Muscle layer of duodenum (tissue), 2 donors: Measurements from ENCODE around the gene EML5.
"Not testable (repeated sequence)": the region's sequence is repeated elsewhere in the genome, so short reads cannot be mapped to it uniquely, and the experiment has no call there.

ENCODE experiments used
- H3K27ac ChIP-seq: one replicate; pipeline ENCODE4 v1.7.0; 2013; ENCODE audit warnings: mild to moderate bottlenecking, low read length
- H3K27me3 ChIP-seq: one replicate; pipeline ENCODE4 v1.7.0; 2013; ENCODE audit warnings: low read depth, mild to moderate bottlenecking, control low read depth, low read length
- H3K36me3 ChIP-seq, 2 donors: one replicate each; pipeline ENCODE4 v1.7.0; 2013; ENCODE audit warnings: low read length in 2 of 2, control low read depth in 1 of 2, mild to moderate bottlenecking in 1 of 2; ENCODE audit not compliant: insufficient read depth in 2 of 2, control insufficient read depth in 1 of 2
- H3K4me1 ChIP-seq, 2 donors: one replicate each; pipeline ENCODE4 v1.7.0; 2013; ENCODE audit warnings: low read length in 2 of 2, mild to moderate bottlenecking in 2 of 2, control low read depth in 1 of 2, moderate library complexity in 1 of 2; ENCODE audit not compliant: insufficient read depth in 2 of 2, control insufficient read depth in 1 of 2
- H3K4me3 ChIP-seq, 2 donors: one replicate each; pipeline ENCODE4 v1.7.0; 2013; ENCODE audit warnings: low read length in 2 of 2, low read depth in 1 of 2, mild to moderate bottlenecking in 1 of 2
- H3K9me3 ChIP-seq, 2 donors: one replicate each; pipeline ENCODE4 v1.7.0; 2013; ENCODE audit warnings: low read length in 2 of 2, control low read depth in 1 of 2, mild to moderate bottlenecking in 1 of 2; ENCODE audit not compliant: control insufficient read depth in 1 of 2
- donor health status: healthy.

Gene EML5

GRCh38 chr14:88825503-88825902 is 32.8 kb upstream of the EML5 start:
- peaks cover 0 to 10% of the 10 kb centered on the region in 2 donors for H3K4me1 ChIP-seq
- H3K27me3 ChIP-seq = no peaks in the 10 kb centered on the region
- no peaks in the 10 kb centered on the region for H3K9me3 ChIP-seq
- H3K36me3 ChIP-seq = no peaks in the 10 kb centered on the region
- peak overlapping the region; percentile 77 to 92 for H3K4me3 ChIP-seq
- H3K27ac ChIP-seq = no peak overlapping the region

DNA sequence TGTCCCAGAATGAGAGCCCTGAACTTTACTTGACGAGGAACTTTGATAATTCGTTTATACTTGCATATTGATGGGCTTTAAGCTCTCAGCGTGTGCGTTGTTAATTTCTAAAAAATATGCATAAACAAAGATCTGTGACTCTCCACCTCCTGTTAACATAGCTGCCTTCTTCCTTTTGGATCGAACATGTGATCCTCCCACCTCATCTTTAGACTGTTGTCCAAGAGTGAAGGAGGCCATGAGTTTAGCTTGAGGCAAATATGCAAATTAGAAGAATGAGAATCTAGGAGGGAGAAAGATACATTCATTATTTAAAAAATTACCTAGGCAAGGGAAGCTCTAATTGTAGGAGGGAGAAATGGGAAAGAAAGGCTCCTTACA is 32.3 kb upstream of the EML5 start:
- Histone ChIP-seq H3K9me3 (no peaks in the 10 kb centered on the region), H3K4me1 (peaks cover 0 to 10% of the 10 kb centered on the region in 2 donors), H3K36me3 (no peaks in the 10 kb centered on the region), H3K27me3 (no peaks in the 10 kb centered on the region), H3K4me3 (peak overlapping the region; percentile 77 to 92), H3K27ac (peak overlapping the region; percentile 89)

- H3K36me3 ChIP-seq = no peaks in the 10 kb centered on the region
- peak within 1 kb of the TSS; percentile 89 for H3K27ac ChIP-seq
- H3K27me3 ChIP-seq = no peaks in the 10 kb centered on the region
- H3K4me3 ChIP-seq = peak within 1 kb of the TSS; percentile 77 to 92
- H3K4me1 ChIP-seq = peaks cover 0 to 10% of the 10 kb centered on the region in 2 donors
- H3K9me3 ChIP-seq = no peaks in the 10 kb centered on the region
Measured at GRCh38 chr14:88824314-88825077, 31.7 kb upstream of the EML5 start, which contains the start of gene TTC8. TTC8 (plus strand) TSS chr14:88824651; CDS start chr14:88824708, 57 bp downstream.

DNA sequence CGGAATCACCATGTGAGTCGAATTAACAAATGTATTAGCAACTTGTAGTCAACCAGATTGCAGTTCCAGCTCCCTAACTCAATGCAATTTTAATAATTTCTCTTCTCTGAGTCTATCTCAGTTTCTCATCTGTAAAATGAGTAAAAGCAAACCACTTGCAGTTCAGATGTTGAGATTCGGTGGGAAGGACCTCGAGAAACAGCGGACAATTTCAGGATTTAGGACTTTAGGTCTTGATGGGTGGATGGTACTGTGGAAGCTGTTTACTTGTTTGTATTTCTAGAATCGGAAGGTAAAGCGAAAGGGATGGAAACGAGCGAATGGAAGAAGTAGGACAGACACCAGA is 31.2 kb upstream of the EML5 start:
- H3K4me3 ChIP-seq = peak overlapping the region; percentile 77 to 92
- H3K27me3 ChIP-seq = no peaks in the 10 kb centered on the region
- peaks cover 0 to 10% of the 10 kb centered on the region in 2 donors for H3K4me1 ChIP-seq
- peak overlapping the region; percentile 89 for H3K27ac ChIP-seq
- no peaks in the 10 kb centered on the region for H3K9me3 ChIP-seq
- H3K36me3 ChIP-seq = no peaks in the 10 kb centered on the region

DNA sequence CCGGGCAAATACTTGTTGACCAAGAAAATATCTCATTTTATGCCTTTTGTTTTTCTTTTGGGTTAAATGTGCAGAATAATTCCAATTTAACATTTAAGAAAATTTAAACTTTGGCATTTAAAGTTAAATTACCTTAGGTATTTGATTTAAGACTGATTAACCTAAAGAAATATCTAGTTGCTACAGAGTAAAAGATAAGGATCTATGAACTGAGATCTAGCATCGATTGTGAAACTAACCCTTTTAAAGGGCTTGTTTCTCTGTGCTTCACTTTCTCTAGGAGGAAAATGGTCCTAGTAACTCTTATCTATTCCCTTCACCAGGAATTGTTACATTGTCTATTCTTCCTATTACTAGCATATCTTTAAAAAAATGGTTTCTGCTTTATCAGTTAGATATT is 29.1 kb upstream of the EML5 start:
- H3K36me3 ChIP-seq = no peaks in the 10 kb centered on the region
- no peaks in the 10 kb centered on the region for H3K9me3 ChIP-seq
- peaks cover 0 to 10% of the 10 kb centered on the region in 2 donors for H3K4me1 ChIP-seq
- H3K27ac ChIP-seq = no peak overlapping the region
- no peak overlapping the region for H3K4me3 ChIP-seq
- H3K27me3 ChIP-seq = no peaks in the 10 kb centered on the region

- Histone ChIP-seq H3K9me3 (no peaks in the 10 kb centered on the region), H3K36me3 (no peaks in the 10 kb centered on the region), H3K4me3 (no peak overlapping the region), H3K27me3 (no peaks in the 10 kb centered on the region), H3K27ac (no peak overlapping the region), H3K4me1 (peaks cover 0 to 10% of the 10 kb centered on the region in 2 donors)
Measured at GRCh38 chr14:88821378-88821777, 28.6 kb upstream of the EML5 start.

- not testable (repeated sequence) for H3K4me3 ChIP-seq, H3K4me1 ChIP-seq, H3K27ac ChIP-seq, H3K9me3 ChIP-seq, H3K27me3 ChIP-seq, H3K36me3 ChIP-seq
Measured at GRCh38 chr14:88819674-88820073, 26.9 kb upstream of the EML5 start.

DNA sequence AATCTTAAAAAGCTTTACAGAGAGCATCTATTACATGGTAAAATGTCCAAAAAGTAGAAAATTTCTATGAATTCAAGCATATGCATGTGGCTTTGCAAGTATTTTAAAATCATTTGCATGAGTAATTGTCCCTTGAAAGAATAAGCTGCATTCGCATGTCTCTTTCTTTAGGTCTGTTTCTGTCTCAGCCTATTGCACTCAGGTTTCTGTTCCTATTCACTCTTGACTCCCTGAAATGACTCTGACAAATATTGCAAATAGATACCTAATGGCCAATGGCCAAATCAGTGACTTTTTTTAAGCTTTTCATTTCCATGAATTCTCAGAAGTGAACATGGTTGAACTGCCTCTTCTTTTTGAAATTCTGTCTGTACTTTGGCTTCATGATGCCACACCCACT is 25.3 kb upstream of the EML5 start:
- Histone ChIP-seq H3K27me3 (no peaks in the 10 kb centered on the region), H3K36me3 (no peaks in the 10 kb centered on the region), H3K4me1 (no peaks in the 10 kb centered on the region), H3K4me3 (no peak overlapping the region), H3K27ac (no peak overlapping the region), H3K9me3 (no peaks in the 10 kb centered on the region)

DNA sequence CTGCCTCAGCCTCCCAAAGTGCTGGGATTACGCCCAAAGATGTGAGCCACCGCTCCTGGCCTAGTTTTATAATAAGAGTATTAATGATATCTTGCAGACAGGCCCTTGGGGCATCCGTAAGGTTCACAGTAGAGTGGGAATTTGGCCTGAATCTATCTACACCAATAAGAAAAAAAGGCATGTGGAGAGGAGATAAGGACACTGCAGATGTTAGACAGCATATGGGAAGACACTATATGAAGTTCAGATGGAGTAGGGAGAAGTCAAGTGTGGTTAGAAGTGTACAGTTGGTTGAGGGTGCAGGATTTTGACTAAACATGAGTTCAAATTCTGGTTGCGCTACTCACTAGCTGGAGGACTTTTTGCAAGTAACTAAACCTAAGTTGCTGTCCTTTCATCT is 23.2 kb upstream of the EML5 start:
- Histone ChIP-seq H3K27me3 (no peaks in the 10 kb centered on the region), H3K4me1 (no peaks in the 10 kb centered on the region), H3K4me3 (no peak overlapping the region), H3K27ac (no peak overlapping the region), H3K9me3 (no peaks in the 10 kb centered on the region), H3K36me3 (no peaks in the 10 kb centered on the region)

- no peaks in the 10 kb centered on the region for H3K4me1 ChIP-seq
- H3K9me3 ChIP-seq = peaks cover 6 to 11% of the 10 kb centered on the region in 2 donors
- no peaks in the 10 kb centered on the region for H3K36me3 ChIP-seq
- H3K27me3 ChIP-seq = no peaks in the 10 kb centered on the region
- H3K4me3 ChIP-seq = no peak overlapping the region
- H3K27ac ChIP-seq = no peak overlapping the region
Measured at GRCh38 chr14:88808359-88808758, 15.6 kb upstream of the EML5 start.

DNA sequence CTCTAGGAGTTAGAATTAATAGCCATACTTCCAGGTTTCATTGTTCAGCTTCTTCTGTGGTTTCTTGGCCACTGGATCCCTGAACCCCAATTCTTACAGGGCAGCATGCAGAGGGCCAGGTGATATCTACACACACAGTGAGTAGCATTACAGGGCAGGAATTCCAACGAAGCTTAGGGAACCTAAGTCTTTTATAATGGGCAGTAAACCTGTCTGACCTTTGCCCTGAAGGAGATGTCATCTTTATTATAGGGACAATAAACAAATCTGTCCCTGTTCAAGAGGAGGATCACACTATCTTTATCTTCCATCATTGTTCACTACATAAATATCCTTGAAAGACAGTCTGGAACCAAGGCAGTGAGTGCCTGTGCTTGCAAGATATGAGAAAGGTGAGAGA is 11.7 kb upstream of the EML5 start:
- peaks cover 6 to 11% of the 10 kb centered on the region in 2 donors for H3K9me3 ChIP-seq
- no peak overlapping the region for H3K27ac ChIP-seq
- H3K27me3 ChIP-seq = no peaks in the 10 kb centered on the region
- H3K4me3 ChIP-seq = no peak overlapping the region
- H3K4me1 ChIP-seq = no peaks in the 10 kb centered on the region
- H3K36me3 ChIP-seq = no peaks in the 10 kb centered on the region

DNA sequence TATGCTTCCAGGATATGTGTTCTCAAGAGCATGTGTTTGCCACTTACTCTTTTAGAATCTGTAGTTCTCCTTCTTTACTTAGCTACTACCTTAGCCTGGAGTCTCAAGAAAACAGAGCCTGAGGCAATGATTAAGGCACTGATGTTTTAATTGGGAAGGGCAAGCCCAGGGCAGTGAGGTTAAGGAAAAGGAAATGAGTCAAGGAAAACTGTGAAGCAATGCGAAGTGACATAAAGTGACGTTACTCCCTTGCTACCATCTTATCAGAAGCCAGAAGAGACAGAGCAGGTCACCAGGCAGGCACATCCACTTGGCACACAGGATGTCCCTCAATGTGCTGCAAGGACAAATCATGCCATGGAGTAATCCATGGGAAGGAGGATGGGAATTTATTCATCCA is 11.3 kb upstream of the EML5 start:
- Histone ChIP-seq H3K9me3 (peaks cover 6 to 11% of the 10 kb centered on the region in 2 donors), H3K27me3 (no peaks in the 10 kb centered on the region), H3K4me3 (no peak overlapping the region), H3K36me3 (no peaks in the 10 kb centered on the region), H3K4me1 (no peaks in the 10 kb centered on the region), H3K27ac (no peak overlapping the region)
